WTC11 (cell line): ENCODE results near the gene MLXIPL. TPM values are rescaled to one million over a fixed set of nuclear protein-coding genes. Genes with fewer than 3 reads are reported as not detected.

ENCODE experiments used
- ATAC-seq: fragments of 200-7000 bp; cut with Tn5 transposase; 2 replicates; pipeline ENCODE4 v1.10.0; 2021; ENCODE audit warnings: mild to moderate bottlenecking, moderate library complexity
- CTCF ChIA-PET: fragments of 300-600 bp; sonication (Branson Sonifier 250); formaldehyde crosslinking; loops from one replicate; lab custom pipeline; 2021; ENCODE audit warnings: antibody characterized with exemption; lab: Charles Lee
- POLR2A ChIA-PET: fragments of 350-600 bp; sonication (Branson Sonifier 250); formaldehyde crosslinking; loops from one replicate; lab custom pipeline; 2021; ENCODE audit warnings: antibody characterized with exemption; lab: Charles Lee
- DNase-seq: peaks from one replicate; pipeline ENCODE4 v3.0.0; 2021; ENCODE audit warnings: low spot score
- H3K27ac Mint-ChIP-seq: 2 replicates; pipeline ENCODE4 v1.8.0; 2021; ENCODE audit warnings: mixed read lengths
- H3K27me3 Mint-ChIP-seq: 2 replicates; pipeline ENCODE4 v1.8.0; 2021; ENCODE audit warnings: low read depth, mild to moderate bottlenecking, moderate library complexity, mixed read lengths
- H3K36me3 Mint-ChIP-seq: 2 replicates; pipeline ENCODE4 v1.8.0; 2021; ENCODE audit warnings: mixed read lengths
- H3K4me1 Mint-ChIP-seq: 2 replicates; pipeline ENCODE4 v1.8.0; 2022; ENCODE audit warnings: mixed read lengths
- H3K4me3 Mint-ChIP-seq: 2 replicates; pipeline ENCODE4 v1.8.0; 2021; ENCODE audit warnings: mild to moderate bottlenecking, moderate library complexity, mixed read lengths
- H3K9me3 Mint-ChIP-seq: 2 replicates; pipeline ENCODE4 v1.8.0; 2021; ENCODE audit warnings: mixed read lengths
- CREB1 ChIP-seq: sonication (generic); formaldehyde crosslinking; IDR thresholded peaks from 2 replicates; pipeline ENCODE4 v1.8.0; 2023; ENCODE audit warnings: mild to moderate bottlenecking, missing genetic modification reagents
- ELF4 ChIP-seq: sonication (generic); formaldehyde crosslinking; IDR thresholded peaks from 2 replicates; pipeline ENCODE4 v1.8.1; 2022; ENCODE audit warnings: low read depth, mild to moderate bottlenecking, moderate library complexity, missing genetic modification reagents
- GTF2I ChIP-seq: fragments of 250-450 bp; sonication (Bioruptor Pico); conservative IDR thresholded peaks from 2 replicates; pipeline ENCODE4 v1.4.0; 2021; ENCODE audit warnings: mild to moderate bottlenecking
- OVOL2 ChIP-seq: fragments of 250-450 bp; sonication (Bioruptor Pico); IDR thresholded peaks from 2 replicates; pipeline ENCODE4 v1.9.0; 2021; ENCODE audit warnings: mild to moderate bottlenecking, borderline replicate concordance
- SOX15 ChIP-seq: fragments of 250-450 bp; sonication (Bioruptor Pico); IDR thresholded peaks from 2 replicates; pipeline ENCODE4 v1.9.0; 2021; ENCODE audit warnings: mild to moderate bottlenecking
- TEAD4 ChIP-seq: sonication (generic); formaldehyde crosslinking; IDR thresholded peaks from 2 replicates; pipeline ENCODE4 v1.8.0; 2022; ENCODE audit warnings: mild to moderate bottlenecking, missing genetic modification reagents
- ZNF317 ChIP-seq: sonication (generic); formaldehyde crosslinking; IDR thresholded peaks from 2 replicates; pipeline ENCODE4 v1.8.1; 2023; ENCODE audit warnings: low read depth, mild to moderate bottlenecking, moderate library complexity, missing genetic modification reagents, borderline replicate concordance
- ZNF423 ChIP-seq: fragments of 250-450 bp; sonication (Bioruptor Pico); IDR thresholded peaks from 2 replicates; pipeline ENCODE4 v2.1.2; 2022; ENCODE audit warnings: mild to moderate bottlenecking, moderate library complexity
- total RNA-seq: library from RNA; stranded (reverse); gene quantifications from 3 replicates; pipeline ENCODE4 v1.2.3, GENCODE V29; 2021
- TF ChIP-seq, protein P1 (sequence below): fragments of 250-450 bp; sonication (Bioruptor Pico); IDR thresholded peaks from 2 replicates; pipeline ENCODE4 v1.8.0; 2021; ENCODE audit warnings: mild to moderate bottlenecking
- TF ChIP-seq, protein P2 (sequence below): fragments of 250-450 bp; sonication (Bioruptor Pico); IDR thresholded peaks from 2 replicates; pipeline ENCODE4 v1.9.0; 2021; ENCODE audit warnings: mild to moderate bottlenecking, borderline replicate concordance
- TF ChIP-seq, protein P3 (sequence below): sonication (generic); formaldehyde crosslinking; IDR thresholded peaks from 2 replicates; pipeline ENCODE4 v1.8.1; 2023; ENCODE audit warnings: mild to moderate bottlenecking, missing genetic modification reagents, moderate library complexity
- TF ChIP-seq, protein P4 (sequence below): sonication (generic); formaldehyde crosslinking; IDR thresholded peaks from 2 replicates; pipeline ENCODE4 v1.8.0; 2022; ENCODE audit warnings: mild to moderate bottlenecking, missing genetic modification reagents
- TF ChIP-seq, protein P5 (sequence below): sonication (generic); formaldehyde crosslinking; conservative IDR thresholded peaks from 2 replicates; pipeline ENCODE4 v1.8.1; 2023; ENCODE audit warnings: mild to moderate bottlenecking, low read depth, missing genetic modification reagents, moderate library complexity

The MLXIPL gene
- total RNA-seq, 1 experiment from 2014 or later, result 20.4 TPM

DNA sequence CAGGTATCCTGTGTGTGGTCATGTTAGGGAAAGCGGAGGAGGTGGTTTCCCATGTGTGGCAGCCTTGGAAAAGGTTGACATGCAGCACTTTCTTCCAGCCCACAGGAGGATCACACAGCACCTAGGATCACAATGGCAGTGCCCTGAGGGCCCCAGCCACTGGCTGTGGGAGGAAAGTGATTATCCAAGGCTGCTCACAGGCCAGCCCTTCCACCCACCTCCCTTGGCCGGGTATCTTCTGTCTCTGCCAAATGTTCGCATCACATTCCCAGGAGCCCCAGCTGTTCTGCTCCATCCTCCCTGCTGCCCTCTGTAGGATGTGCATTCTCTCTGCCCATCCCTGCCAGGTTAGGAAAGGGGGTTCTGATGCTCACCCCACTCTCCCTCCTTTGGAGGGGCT is 2.5 kb upstream of the MLXIPL start (continued):
- TF ChIP-seq, protein P1, sequence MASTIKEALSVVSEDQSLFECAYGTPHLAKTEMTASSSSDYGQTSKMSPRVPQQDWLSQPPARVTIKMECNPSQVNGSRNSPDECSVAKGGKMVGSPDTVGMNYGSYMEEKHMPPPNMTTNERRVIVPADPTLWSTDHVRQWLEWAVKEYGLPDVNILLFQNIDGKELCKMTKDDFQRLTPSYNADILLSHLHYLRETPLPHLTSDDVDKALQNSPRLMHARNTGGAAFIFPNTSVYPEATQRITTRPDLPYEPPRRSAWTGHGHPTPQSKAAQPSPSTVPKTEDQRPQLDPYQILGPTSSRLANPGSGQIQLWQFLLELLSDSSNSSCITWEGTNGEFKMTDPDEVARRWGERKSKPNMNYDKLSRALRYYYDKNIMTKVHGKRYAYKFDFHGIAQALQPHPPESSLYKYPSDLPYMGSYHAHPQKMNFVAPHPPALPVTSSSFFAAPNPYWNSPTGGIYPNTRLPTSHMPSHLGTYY (CRISPR knock-in tag), result no peak
- TF ChIP-seq ELF4 (CRISPR knock-in tag) (no peak), GTF2I (CRISPR knock-in tag) (no peak), TEAD4 (CRISPR knock-in tag) (no peak)
- TF ChIP-seq, protein P2, sequence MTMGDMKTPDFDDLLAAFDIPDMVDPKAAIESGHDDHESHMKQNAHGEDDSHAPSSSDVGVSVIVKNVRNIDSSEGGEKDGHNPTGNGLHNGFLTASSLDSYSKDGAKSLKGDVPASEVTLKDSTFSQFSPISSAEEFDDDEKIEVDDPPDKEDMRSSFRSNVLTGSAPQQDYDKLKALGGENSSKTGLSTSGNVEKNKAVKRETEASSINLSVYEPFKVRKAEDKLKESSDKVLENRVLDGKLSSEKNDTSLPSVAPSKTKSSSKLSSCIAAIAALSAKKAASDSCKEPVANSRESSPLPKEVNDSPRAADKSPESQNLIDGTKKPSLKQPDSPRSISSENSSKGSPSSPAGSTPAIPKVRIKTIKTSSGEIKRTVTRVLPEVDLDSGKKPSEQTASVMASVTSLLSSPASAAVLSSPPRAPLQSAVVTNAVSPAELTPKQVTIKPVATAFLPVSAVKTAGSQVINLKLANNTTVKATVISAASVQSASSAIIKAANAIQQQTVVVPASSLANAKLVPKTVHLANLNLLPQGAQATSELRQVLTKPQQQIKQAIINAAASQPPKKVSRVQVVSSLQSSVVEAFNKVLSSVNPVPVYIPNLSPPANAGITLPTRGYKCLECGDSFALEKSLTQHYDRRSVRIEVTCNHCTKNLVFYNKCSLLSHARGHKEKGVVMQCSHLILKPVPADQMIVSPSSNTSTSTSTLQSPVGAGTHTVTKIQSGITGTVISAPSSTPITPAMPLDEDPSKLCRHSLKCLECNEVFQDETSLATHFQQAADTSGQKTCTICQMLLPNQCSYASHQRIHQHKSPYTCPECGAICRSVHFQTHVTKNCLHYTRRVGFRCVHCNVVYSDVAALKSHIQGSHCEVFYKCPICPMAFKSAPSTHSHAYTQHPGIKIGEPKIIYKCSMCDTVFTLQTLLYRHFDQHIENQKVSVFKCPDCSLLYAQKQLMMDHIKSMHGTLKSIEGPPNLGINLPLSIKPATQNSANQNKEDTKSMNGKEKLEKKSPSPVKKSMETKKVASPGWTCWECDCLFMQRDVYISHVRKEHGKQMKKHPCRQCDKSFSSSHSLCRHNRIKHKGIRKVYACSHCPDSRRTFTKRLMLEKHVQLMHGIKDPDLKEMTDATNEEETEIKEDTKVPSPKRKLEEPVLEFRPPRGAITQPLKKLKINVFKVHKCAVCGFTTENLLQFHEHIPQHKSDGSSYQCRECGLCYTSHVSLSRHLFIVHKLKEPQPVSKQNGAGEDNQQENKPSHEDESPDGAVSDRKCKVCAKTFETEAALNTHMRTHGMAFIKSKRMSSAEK (CRISPR knock-in tag), result no peak

DNA sequence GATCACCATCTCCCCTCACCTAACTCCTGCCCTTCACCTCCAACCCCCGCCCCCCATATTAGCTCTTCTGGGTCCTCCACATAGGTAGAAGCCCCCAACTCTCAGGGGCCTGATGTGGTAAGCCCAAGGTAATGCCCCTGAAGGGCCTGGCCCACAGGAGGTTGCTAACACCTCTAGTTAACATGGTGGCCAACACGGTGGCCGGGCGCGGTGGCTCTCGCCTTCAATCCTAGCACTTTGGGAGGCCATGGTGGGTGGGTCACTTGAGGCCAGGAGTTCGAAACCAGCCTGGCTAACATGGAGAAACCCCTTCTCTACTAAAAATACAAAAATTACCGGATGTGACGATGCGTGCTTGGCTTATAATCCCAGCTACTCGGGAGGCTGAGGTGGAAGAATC is 954 bp upstream of the MLXIPL start:
- Mint-ChIP-seq H3K36me3 (no peaks in the 10 kb centered on the region), H3K4me1 (peaks cover 7% of the 10 kb centered on the region), H3K9me3 (no peaks in the 10 kb centered on the region), H3K4me3 (no peak overlapping the region), H3K27ac (no peak overlapping the region), H3K27me3 (peaks cover 38% of the 10 kb centered on the region)
- ATAC-seq (no peak), DNase-seq (no peak)
- TF ChIP-seq OVOL2, result no peak
- TF ChIP-seq, protein P3, sequence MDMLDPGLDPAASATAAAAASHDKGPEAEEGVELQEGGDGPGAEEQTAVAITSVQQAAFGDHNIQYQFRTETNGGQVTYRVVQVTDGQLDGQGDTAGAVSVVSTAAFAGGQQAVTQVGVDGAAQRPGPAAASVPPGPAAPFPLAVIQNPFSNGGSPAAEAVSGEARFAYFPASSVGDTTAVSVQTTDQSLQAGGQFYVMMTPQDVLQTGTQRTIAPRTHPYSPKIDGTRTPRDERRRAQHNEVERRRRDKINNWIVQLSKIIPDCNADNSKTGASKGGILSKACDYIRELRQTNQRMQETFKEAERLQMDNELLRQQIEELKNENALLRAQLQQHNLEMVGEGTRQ, result no peak
- ChIA-PET CTCF (interaction anchor here (1.7 to 4.7 kb wide), 3 partner anchors 12 to 100 kb away, joined by 5 to 53 read pairs (median 8); no protein-coding TSS in a partner anchor), POLR2A (no interaction called here)

DNA sequence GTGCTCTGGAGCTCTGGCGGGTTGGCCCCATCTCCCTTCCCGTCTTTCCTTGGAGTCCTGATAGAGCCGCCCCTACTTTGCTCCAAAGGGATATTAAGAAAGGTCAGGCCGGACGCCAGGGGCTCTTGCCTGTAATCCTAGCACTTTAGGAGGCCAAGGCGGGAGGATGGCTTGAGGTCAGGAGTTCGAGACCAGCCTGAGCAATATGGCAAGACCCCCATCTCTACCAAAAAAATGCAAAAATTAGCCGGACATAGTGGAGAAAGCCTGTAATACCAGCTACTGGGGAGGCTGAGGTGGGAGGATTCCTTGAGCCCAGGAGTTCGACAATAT is 313 bp upstream of the MLXIPL start:
- ChIA-PET POLR2A (interaction anchor here (0.7 to 1.1 kb wide), 4 partner anchors 11 to 45 kb away, joined by 3 to 4 read pairs (median 3); no protein-coding TSS in a partner anchor), CTCF (interaction anchor here (0.9 to 4.7 kb wide), 14 partner anchors 12 to 218 kb away, joined by 3 to 53 read pairs (median 4); partner anchors contain the start of genes METTL27 and VPS37D)
- TF ChIP-seq CREB1 (CRISPR knock-in tag), result no peak
- TF ChIP-seq, protein P4, sequence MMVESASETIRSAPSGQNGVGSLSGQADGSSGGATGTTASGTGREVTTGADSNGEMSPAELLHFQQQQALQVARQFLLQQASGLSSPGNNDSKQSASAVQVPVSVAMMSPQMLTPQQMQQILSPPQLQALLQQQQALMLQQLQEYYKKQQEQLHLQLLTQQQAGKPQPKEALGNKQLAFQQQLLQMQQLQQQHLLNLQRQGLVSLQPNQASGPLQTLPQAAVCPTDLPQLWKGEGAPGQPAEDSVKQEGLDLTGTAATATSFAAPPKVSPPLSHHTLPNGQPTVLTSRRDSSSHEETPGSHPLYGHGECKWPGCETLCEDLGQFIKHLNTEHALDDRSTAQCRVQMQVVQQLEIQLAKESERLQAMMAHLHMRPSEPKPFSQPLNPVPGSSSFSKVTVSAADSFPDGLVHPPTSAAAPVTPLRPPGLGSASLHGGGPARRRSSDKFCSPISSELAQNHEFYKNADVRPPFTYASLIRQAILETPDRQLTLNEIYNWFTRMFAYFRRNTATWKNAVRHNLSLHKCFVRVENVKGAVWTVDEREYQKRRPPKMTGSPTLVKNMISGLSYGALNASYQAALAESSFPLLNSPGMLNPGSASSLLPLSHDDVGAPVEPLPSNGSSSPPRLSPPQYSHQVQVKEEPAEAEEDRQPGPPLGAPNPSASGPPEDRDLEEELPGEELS (CRISPR knock-in tag), result no peak
- no peak for TF ChIP-seq ZNF423 (CRISPR knock-in tag)
- TF ChIP-seq, protein P5, sequence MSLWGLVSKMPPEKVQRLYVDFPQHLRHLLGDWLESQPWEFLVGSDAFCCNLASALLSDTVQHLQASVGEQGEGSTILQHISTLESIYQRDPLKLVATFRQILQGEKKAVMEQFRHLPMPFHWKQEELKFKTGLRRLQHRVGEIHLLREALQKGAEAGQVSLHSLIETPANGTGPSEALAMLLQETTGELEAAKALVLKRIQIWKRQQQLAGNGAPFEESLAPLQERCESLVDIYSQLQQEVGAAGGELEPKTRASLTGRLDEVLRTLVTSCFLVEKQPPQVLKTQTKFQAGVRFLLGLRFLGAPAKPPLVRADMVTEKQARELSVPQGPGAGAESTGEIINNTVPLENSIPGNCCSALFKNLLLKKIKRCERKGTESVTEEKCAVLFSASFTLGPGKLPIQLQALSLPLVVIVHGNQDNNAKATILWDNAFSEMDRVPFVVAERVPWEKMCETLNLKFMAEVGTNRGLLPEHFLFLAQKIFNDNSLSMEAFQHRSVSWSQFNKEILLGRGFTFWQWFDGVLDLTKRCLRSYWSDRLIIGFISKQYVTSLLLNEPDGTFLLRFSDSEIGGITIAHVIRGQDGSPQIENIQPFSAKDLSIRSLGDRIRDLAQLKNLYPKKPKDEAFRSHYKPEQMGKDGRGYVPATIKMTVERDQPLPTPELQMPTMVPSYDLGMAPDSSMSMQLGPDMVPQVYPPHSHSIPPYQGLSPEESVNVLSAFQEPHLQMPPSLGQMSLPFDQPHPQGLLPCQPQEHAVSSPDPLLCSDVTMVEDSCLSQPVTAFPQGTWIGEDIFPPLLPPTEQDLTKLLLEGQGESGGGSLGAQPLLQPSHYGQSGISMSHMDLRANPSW (CRISPR knock-in tag), result no peak
- no peak for TF ChIP-seq SOX15 (CRISPR knock-in tag)
- TF ChIP-seq ZNF317 (CRISPR knock-in tag), result no peak
- TF ChIP-seq TEAD4 (CRISPR knock-in tag), result no peak
- no peak overlapping the region; the same call in 1 of the 2 replicates for H3K27ac Mint-ChIP-seq
- ATAC-seq, result no peak
- no peaks in the 10 kb centered on the region for H3K9me3 Mint-ChIP-seq
- no peak for DNase-seq
- H3K27me3 Mint-ChIP-seq, result peaks cover 38% of the 10 kb centered on the region
- peaks cover 7% of the 10 kb centered on the region for H3K4me1 Mint-ChIP-seq
- H3K4me3 Mint-ChIP-seq, result peak overlapping the region; percentile 83
- no peaks in the 10 kb centered on the region for H3K36me3 Mint-ChIP-seq
